Peyer's patch (tissue), 4 donors: ENCODE data around the gene TMEM169. TPM values are rescaled to one million over a fixed set of nuclear protein-coding genes. Genes with fewer than 3 reads are reported as not detected.

Experiments
- DNase-seq, 3 donors: peaks; one replicate each; pipeline ENCODE4 v3.0.0-alpha.2; 2017 to 2019
- H3K27ac ChIP-seq, 4 donors: fragments of 200-600 bp; sonication (generic); one replicate each; pipeline ENCODE4 v1.5.1; 2016 to 2019
- H3K27me3 ChIP-seq, 2 donors: fragments of 200-600 bp; sonication (generic); one replicate each; pipeline ENCODE4 v1.5.1; 2019
- H3K36me3 ChIP-seq, 3 donors: fragments of 200-600 bp; sonication (generic); one replicate each; pipeline ENCODE4 v1.5.1; 2016 to 2019
- H3K4me1 ChIP-seq, 4 donors: fragments of 200-600 bp; sonication (generic); one replicate each; pipeline ENCODE4 v1.5.1; 2016 to 2019
- H3K4me3 ChIP-seq, 4 donors: fragments of 200-600 bp; sonication (generic); 1 replicate in 3 of 4; 2 replicates in 1 of 4; pipeline ENCODE4 v1.5.1; 2016 to 2019; ENCODE audit warnings: mild to moderate bottlenecking in 1 of 4
- H3K9me3 ChIP-seq, 4 donors: fragments of 200-600 bp; sonication (generic); one replicate each; pipeline ENCODE4 v1.5.1; 2016 to 2019; ENCODE audit warnings: mild to moderate bottlenecking in 1 of 4
- CTCF ChIP-seq, 6 experiments: fragments of 450-650 bp in 4 of 6; fragments of 200-600 bp in 2 of 6; sonication (generic) in 1 of 6; IDR thresholded peaks; one replicate each; pipeline ENCODE4 v1.5.1; 2017 to 2019; ENCODE audit warnings: antibody characterized with exemption in 6 of 6, mild to moderate bottlenecking in 3 of 6, moderate library complexity in 1 of 6
- POLR2A ChIP-seq, 2 donors: fragments of 450-650 bp; IDR thresholded peaks; one replicate each; pipeline ENCODE4 v1.5.1; 2017; ENCODE audit warnings: antibody characterized with exemption in 2 of 2, mild to moderate bottlenecking in 2 of 2, moderate library complexity in 2 of 2
- total RNA-seq, 4 donors: library from RNA; depleted of rRNA; stranded (reverse); fragments of >200 nt; gene quantifications; one replicate each; pipeline ENCODE4 v1.1.0, GENCODE V29; 2016

The TMEM169 gene
- total RNA-seq, 4 donors from 2014 or later = 1.6 TPM; not detected in 3

GRCh38 chr2:216114714-216115531 is 33.2 kb downstream of the TMEM169 start:
- H3K36me3 ChIP-seq = peaks cover 0 to 71% (median 0%) of the 10 kb centered on the region in 3 donors

DNA sequence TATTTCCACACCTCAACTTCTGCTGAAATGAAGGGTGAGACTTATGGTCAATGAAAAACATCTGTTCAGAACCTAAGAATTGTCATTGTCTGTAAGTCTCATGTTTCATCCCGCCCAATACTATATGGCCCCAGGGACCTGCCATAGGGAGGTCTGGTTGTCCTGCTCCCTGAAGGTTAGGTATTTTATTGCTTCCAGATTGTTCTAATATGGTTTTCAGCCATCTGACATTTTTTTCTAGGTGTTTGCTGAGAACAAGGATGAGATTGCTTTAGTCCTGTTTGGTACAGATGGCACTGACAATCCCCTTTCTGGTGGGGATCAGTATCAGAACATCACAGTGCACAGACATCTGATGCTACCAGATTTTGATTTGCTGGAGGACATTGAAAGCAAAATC is 34.7 kb downstream of the TMEM169 start:
- H3K36me3 ChIP-seq = peaks cover 0 to 83% (median 0%) of the 10 kb centered on the region in 3 donors
- DNase-seq = no peak
- no peak overlapping the region for H3K27ac ChIP-seq
- H3K4me1 ChIP-seq = peaks cover 0 to 21% (median 0%) of the 10 kb centered on the region in 4 donors
- TF ChIP-seq POLR2A (IDR thresholded peaks at IDR 0.05) (no peak), CTCF (IDR thresholded peaks at IDR 0.05) (no peak)
- no peak overlapping the region for H3K4me3 ChIP-seq
- no peaks in the 10 kb centered on the region for H3K9me3 ChIP-seq
- H3K27me3 ChIP-seq = no peaks in the 10 kb centered on the region

More at GRCh38 chr2:216114714-216115531, 33.2 kb downstream of the TMEM169 start:
- Histone ChIP-seq H3K4me1 (peaks cover 0 to 35% (median 2%) of the 10 kb centered on the region in 4 donors), H3K9me3 (no peaks in the 10 kb centered on the region), H3K27me3 (no peaks in the 10 kb centered on the region), H3K27ac (peak overlapping the region; percentile 64 to 76 (median 70)), H3K4me3 (peak overlapping the region; percentile 28 to 60 (median 46))
- DNase-seq = peak; percentile 95 to 99 (median 98)
- peak; percentile 85 to 96 (median 94) for TF ChIP-seq CTCF (IDR thresholded peaks at IDR 0.05)
- TF ChIP-seq POLR2A (IDR thresholded peaks at IDR 0.05) = no peak

- H3K4me3 ChIP-seq = no peak overlapping the region
- H3K4me1 ChIP-seq = peaks cover 0 to 15% (median 0%) of the 10 kb centered on the region in 4 donors
- no peaks in the 10 kb centered on the region for H3K9me3 ChIP-seq
- TF ChIP-seq POLR2A (IDR thresholded peaks at IDR 0.05) (no peak), CTCF (IDR thresholded peaks at IDR 0.05) (no peak)
- peaks cover 0 to 84% (median 0%) of the 10 kb centered on the region in 3 donors for H3K36me3 ChIP-seq
- no peak overlapping the region for H3K27ac ChIP-seq
- H3K27me3 ChIP-seq = no peaks in the 10 kb centered on the region
- DNase-seq = no peak
Observed at GRCh38 chr2:216117561-216118340, 36.0 kb downstream of the TMEM169 start.

- no peak overlapping the region for H3K4me3 ChIP-seq
- H3K9me3 ChIP-seq = no peaks in the 10 kb centered on the region
- no peaks in the 10 kb centered on the region for H3K27me3 ChIP-seq
- no peak overlapping the region for H3K27ac ChIP-seq
- DNase-seq = no peak
- H3K4me1 ChIP-seq = peaks cover 0 to 15% (median 0%) of the 10 kb centered on the region in 4 donors
- peaks cover 0 to 84% (median 0%) of the 10 kb centered on the region in 3 donors for H3K36me3 ChIP-seq
- TF ChIP-seq CTCF (IDR thresholded peaks at IDR 0.05) (no peak), POLR2A (IDR thresholded peaks at IDR 0.05) (no peak)
Observed at GRCh38 chr2:216118474-216118873, 36.8 kb downstream of the TMEM169 start.

GRCh38 chr2:216119146-216119545 is 37.4 kb downstream of the TMEM169 start:
- no peak overlapping the region for H3K27ac ChIP-seq
- peaks cover 0 to 12% (median 0%) of the 10 kb centered on the region in 4 donors for H3K4me1 ChIP-seq
- TF ChIP-seq CTCF (IDR thresholded peaks at IDR 0.05) (no peak), POLR2A (IDR thresholded peaks at IDR 0.05) (no peak)
- no peak overlapping the region for H3K4me3 ChIP-seq
- peaks cover 0 to 84% (median 0%) of the 10 kb centered on the region in 3 donors for H3K36me3 ChIP-seq
- no peaks in the 10 kb centered on the region for H3K9me3 ChIP-seq
- no peak for DNase-seq
- no peaks in the 10 kb centered on the region for H3K27me3 ChIP-seq
